ENCODE data around the gene ESYT2. TPM values are rescaled to one million over a fixed set of nuclear protein-coding genes. Genes with fewer than 3 reads are reported as not detected.

Gene ESYT2
- total and polyA plus RNA-seq, 2 of the 4 experiments (the other 2 are of a cell fraction) = 26.7 to 69.9 TPM

- POLR2A ChIA-PET (ENCODE audit: unreplicated experiment) = no interaction called here
- WGBS, 2 experiments (ENCODE audit: extremely low coverage in 2 of 2, insufficient read length in 1 of 2) = 53% methylated on average over 11 of the region's 15 CpGs; no CpG with 5 or more reads in 1 of the 2 experiments
- in situ Hi-C loops (cut with MboI; ENCODE audit: low sequenced_read_pairs) = no loop called here
Measured at GRCh38 chr7:158861004-158861787, 31.9 kb upstream of the ESYT2 start.

More at GRCh38 chr7:158861004-158861787, 31.9 kb upstream of the ESYT2 start:
- H3K9me3 ChIP-seq (ENCODE audit: control insufficient read depth, insufficient read depth, low read length) = no peaks in the 10 kb centered on the region
- H2BK120ac ChIP-seq (ENCODE audit: low read depth, low read length) = no peak overlapping the region
- H3K4me3 ChIP-seq (ENCODE audit: insufficient read depth, low read depth, low read length) = no peak overlapping the region
- TF ChIP-seq MAZ (IDR thresholded peaks at IDR 0.05; ENCODE audit: borderline replicate concordance, low read depth, low read length) (no peak), POLR2A (IDR thresholded peaks at IDR 0.05; ENCODE audit: low read depth, low read length) (no peak), FOS (IDR thresholded peaks at IDR 0.05; ENCODE audit: low read depth, low read length) (no peak), CHD1 (IDR thresholded peaks at IDR 0.05; ENCODE audit: low read depth, low read length) (no peak), CTCF (conservative IDR thresholded peaks at IDR 0.05; ENCODE audit: low read depth, low read length) (no peak), SMC3 (IDR thresholded peaks at IDR 0.05; ENCODE audit: low read depth, low read length) (no peak), USF2 (IDR thresholded peaks at IDR 0.05; ENCODE audit: low read depth, low read length) (no peak), MXI1 (IDR thresholded peaks at IDR 0.05; ENCODE audit: borderline replicate concordance, low read depth, low read length) (no peak), ELK1 (IDR thresholded peaks at IDR 0.05; ENCODE audit: borderline replicate concordance, low read depth, low read length) (no peak), RFX5 (IDR thresholded peaks at IDR 0.05; ENCODE audit: low read depth, low read length) (no peak), RAD21 (IDR thresholded peaks at IDR 0.05; ENCODE audit: low read length) (no peak), CEBPB (IDR thresholded peaks at IDR 0.05; ENCODE audit: low read depth, low read length) (no peak), MAFK (IDR thresholded peaks at IDR 0.05; ENCODE audit: low read depth, low read length) (no peak), RCOR1 (IDR thresholded peaks at IDR 0.05; ENCODE audit: insufficient replicate concordance, low read length) (no peak), BHLHE40 (IDR thresholded peaks at IDR 0.05; ENCODE audit: low read depth, low read length) (no peak), NFE2L2 (IDR thresholded peaks at IDR 0.05; ENCODE audit: low read depth, low read length) (no peak)
- no peaks in the 10 kb centered on the region for H3K36me3 ChIP-seq (ENCODE audit: control insufficient read depth, insufficient read depth, low read length)
- no peak overlapping the region for H2BK15ac ChIP-seq (ENCODE audit: low read depth, low read length)
- ATAC-seq (ENCODE audit: low read depth) = no peak
- CTCF ChIA-PET = no interaction called here
- no peak overlapping the region for H2AK9ac ChIP-seq (replicated peaks; ENCODE audit: low read depth, low read length, poor library complexity)
- no peak overlapping the region for H4K8ac ChIP-seq (ENCODE audit: low read depth in 2 of 2, low read length in 2 of 2)
- no peak for DNase-seq
- H3K9me1 ChIP-seq (ENCODE audit: insufficient read depth, low read length) = peaks cover 8% of the 10 kb centered on the region; the same call in 1 of the 2 replicates
- H3K4ac ChIP-seq (ENCODE audit: low read depth, low read length) = no peak overlapping the region
- no peak overlapping the region for H4K5ac ChIP-seq (ENCODE audit: low read depth, low read length)
- peaks cover 33 to 61% of the 10 kb centered on the region in 2 experiments for H3K79me1 ChIP-seq (ENCODE audit: low read depth in 1 of 2, low read length in 2 of 2)
- no peak overlapping the region for H3K14ac ChIP-seq (replicated peaks; ENCODE audit: low read depth, low read length)
- dilution Hi-C loops (cut with HindIII; ENCODE audit: low sequenced_read_pairs, unreplicated experiment) = no loop called here
- no peaks in the 10 kb centered on the region for H3K27me3 ChIP-seq (ENCODE audit: control insufficient read depth, insufficient read depth, low read length)
- H2AK5ac ChIP-seq (ENCODE audit: low read depth, low read length) = no peak overlapping the region
- H3K23ac ChIP-seq (ENCODE audit: low read depth, low read length) = no peak overlapping the region; the same call in 1 of the 2 replicates
- intact Hi-C loops (cut with micrococcal nuclease) = no loop called here
- no peak overlapping the region for H3K18ac ChIP-seq (ENCODE audit: low read depth, low read length)
- peaks cover 5% of the 10 kb centered on the region for H3K4me1 ChIP-seq (ENCODE audit: control insufficient read depth, insufficient read depth, low read length)
- H3K4me2 ChIP-seq (ENCODE audit: low read depth, low read length) = no peak overlapping the region
- H3K9ac ChIP-seq (ENCODE audit: low read depth, low read length) = no peak overlapping the region
- BruUV-seq (replicated peaks) = no TSS peak
- H3K56ac ChIP-seq (ENCODE audit: extremely low read depth, insufficient read depth, low read length) = no peak overlapping the region
- no peak overlapping the region for H2AFZ ChIP-seq (replicated peaks; ENCODE audit: low read length, poor library complexity)
- H4K20me1 ChIP-seq (ENCODE audit: insufficient read depth, low read length) = no peaks in the 10 kb centered on the region
- H2BK20ac ChIP-seq (ENCODE audit: low read depth, low read length) = no peak overlapping the region
- no peak overlapping the region for H3K27ac ChIP-seq (ENCODE audit: insufficient read depth, low read length)
- H2BK5ac ChIP-seq (ENCODE audit: low read depth, low read length, poor library complexity, severe bottlenecking) = no peak overlapping the region
- H4K91ac ChIP-seq (ENCODE audit: insufficient read depth, low read depth, low read length) = no peak overlapping the region
